NCI-H2171 treated with DMSO at 0.1 percent for 48 hours (cell line): ENCODE measurements around the gene ACTR3C.
A peak's percentile ranks its signal among the peaks of the same experiment; 100 is the strongest.
"Not testable (repeated sequence)": the region's sequence is repeated elsewhere in the genome, so short reads cannot be mapped to it uniquely, and the experiment has no call there.

Source experiments
- DNase-seq: peaks from one replicate; lab custom pipeline; 2025; lab: John Stamatoyannopoulos, UW

ACTR3C gene

GRCh38 chr7:150312649-150313366 lies 10.5 kb downstream of the ACTR3C start:
- not testable (repeated sequence) for DNase-seq

- DNase-seq: no peak
These were observed 11.6 kb downstream of the ACTR3C start for GRCh38 chr7:150311711-150312110.

GRCh38 chr7:150311146-150311545 lies 12.2 kb downstream of the ACTR3C start:
- DNase-seq: no peak

GRCh38 chr7:150308575-150308974 lies 14.8 kb downstream of the ACTR3C start:
- no peak for DNase-seq

- no peak for DNase-seq
These were observed 15.4 kb downstream of the ACTR3C start for GRCh38 chr7:150307904-150308303.

GRCh38 chr7:150307129-150307528 lies 16.2 kb downstream of the ACTR3C start:
- DNase-seq: no peak

GRCh38 chr7:150306377-150306776 lies 17.0 kb downstream of the ACTR3C start:
- not testable (repeated sequence) for DNase-seq

- not testable (repeated sequence) for DNase-seq
These were observed 17.5 kb downstream of the ACTR3C start for GRCh38 chr7:150305903-150306284.

- not testable (repeated sequence) for DNase-seq
These were observed 18.0 kb downstream of the ACTR3C start for GRCh38 chr7:150305259-150305902.

GRCh38 chr7:150304499-150305258 lies 18.7 kb downstream of the ACTR3C start:
- not testable (repeated sequence) for DNase-seq

- DNase-seq: not testable (repeated sequence)
These were observed 20.4 kb downstream of the ACTR3C start for GRCh38 chr7:150302908-150303310.

- DNase-seq: not testable (repeated sequence)
These were observed 25.4 kb downstream of the ACTR3C start for GRCh38 chr7:150297978-150298377.

GRCh38 chr7:150296802-150297201 lies 26.5 kb downstream of the ACTR3C start:
- not testable (repeated sequence) for DNase-seq

- DNase-seq: not testable (repeated sequence)
These were observed 27.7 kb downstream of the ACTR3C start for GRCh38 chr7:150295614-150296013.

- not testable (repeated sequence) for DNase-seq
These were observed 28.3 kb downstream of the ACTR3C start for GRCh38 chr7:150295027-150295426.

GRCh38 chr7:150290317-150290716 lies 33.0 kb downstream of the ACTR3C start:
- not testable (repeated sequence) for DNase-seq

- not testable (repeated sequence) for DNase-seq
These were observed 34.5 kb downstream of the ACTR3C start for GRCh38 chr7:150288816-150289215.

- DNase-seq: not testable (repeated sequence)
These were observed 35.5 kb downstream of the ACTR3C start for GRCh38 chr7:150287815-150288214.

- peak; percentile 67 for DNase-seq
These were observed 37.2 kb downstream of the ACTR3C start for GRCh38 chr7:150285849-150286754.

GRCh38 chr7:150283608-150284007 lies 39.7 kb downstream of the ACTR3C start:
- not testable (repeated sequence) for DNase-seq

- not testable (repeated sequence) for DNase-seq
These were observed 40.2 kb downstream of the ACTR3C start for GRCh38 chr7:150283111-150283510.
